GM19452 (cell line): ENCODE results near the gene HTRA2.
A peak's percentile ranks its signal among the peaks of the same experiment; 100 is the strongest.

ENCODE experiments used
- ATAC-seq: cut with Tn5 transposase; IDR thresholded peaks from one replicate; pipeline ENCODE4 v1.9.1; 2021; ENCODE audit not compliant: unreplicated experiment

Gene HTRA2

GRCh38 chr2:74538881-74539339 lies 9.2 kb downstream of the HTRA2 start:
- ATAC-seq, result no peak

GRCh38 chr2:74540291-74540690 lies 10.6 kb downstream of the HTRA2 start:
- ATAC-seq, result no peak

- ATAC-seq, result no peak
Measured at GRCh38 chr2:74542978-74543377, 13.2 kb downstream of the HTRA2 start.

GRCh38 chr2:74544634-74545033 lies 14.9 kb downstream of the HTRA2 start:
- no peak for ATAC-seq

- ATAC-seq, result no peak
Measured at GRCh38 chr2:74546004-74546403, 16.3 kb downstream of the HTRA2 start.

GRCh38 chr2:74548285-74548899 lies 18.7 kb downstream of the HTRA2 start:
- ATAC-seq, result no peak

GRCh38 chr2:74548900-74549826 lies 19.4 kb downstream of the HTRA2 start:
- no peak for ATAC-seq

GRCh38 chr2:74550231-74550630 lies 20.5 kb downstream of the HTRA2 start:
- no peak for ATAC-seq

GRCh38 chr2:74551530-74551929 lies 21.8 kb downstream of the HTRA2 start:
- ATAC-seq, result no peak

GRCh38 chr2:74551942-74552913 lies 22.5 kb downstream of the HTRA2 start:
- no peak for ATAC-seq

- no peak for ATAC-seq
Measured at GRCh38 chr2:74552914-74553811, 23.4 kb downstream of the HTRA2 start.

GRCh38 chr2:74553892-74554819 lies 24.4 kb downstream of the HTRA2 start, which contains the start of the genes DOK1 and LOXL3:
DOK1 (plus strand) TSS chr2:74554720; CDS start chr2:74554755, 35 bp downstream.
LOXL3 (minus strand) TSS chr2:74553942; CDS start chr2:74552634, 1,308 bp downstream.
- peak; percentile 61 for ATAC-seq

- peak; percentile 48 for ATAC-seq
Measured at GRCh38 chr2:74554820-74555531, 25.2 kb downstream of the HTRA2 start.

GRCh38 chr2:74555610-74556103 lies 25.9 kb downstream of the HTRA2 start:
- ATAC-seq, result no peak

GRCh38 chr2:74556159-74556558 lies 26.4 kb downstream of the HTRA2 start:
- ATAC-seq, result no peak

- no peak for ATAC-seq
Measured at GRCh38 chr2:74556831-74557370, 27.2 kb downstream of the HTRA2 start.
